Measurements from ENCODE around the gene IFIT2. TPM values are rescaled to one million over a fixed set of nuclear protein-coding genes. Genes with fewer than 3 reads are reported as not detected.

IFIT2 gene
- polyA plus RNA-seq, 1 of the 3 experiments (the other 2 are of a cell fraction), result 0.99 TPM

- POLR2A ChIA-PET, result no interaction called here
Observed at GRCh38 chr10:89273680-89274079, 28.2 kb upstream of the IFIT2 start.

More at GRCh38 chr10:89273680-89274079, 28.2 kb upstream of the IFIT2 start:
- no peak overlapping the region for H3K4me2 ChIP-seq
- H2AFZ ChIP-seq (ENCODE audit: low read depth), result no peak overlapping the region
- no peaks in the 10 kb centered on the region for H3K79me2 ChIP-seq (ENCODE audit: insufficient read depth)
- CTCF ChIA-PET, result interaction anchor here (0.7 to 1.4 kb wide), 2 partner anchors 96 to 115 kb away, joined by 3 to 5 read pairs; no protein-coding TSS in a partner anchor
- H3K4me1 ChIP-seq (ENCODE audit: control insufficient read depth in 1 of 2, insufficient read depth in 2 of 2, low read depth in 1 of 2, low read length in 1 of 2), result peaks cover 10 to 28% of the 10 kb centered on the region in 2 experiments; a peak in 3 of 4 replicates
- H3K27me3 ChIP-seq (ENCODE audit: insufficient read depth), result no peaks in the 10 kb centered on the region
- no peaks in the 10 kb centered on the region for H3K9me3 ChIP-seq
- WGBS (ENCODE audit: low lambda C conversion rate), result 64% methylated on average over 2 of the region's 2 CpGs
- H3K9me2 ChIP-seq, result no peaks in the 10 kb centered on the region
- no peak overlapping the region for H3K4me3 ChIP-seq (ENCODE audit: low read depth in 2 of 2, low read length in 1 of 2)
- no peaks in the 10 kb centered on the region for H3K36me3 ChIP-seq (replicated peaks in 1 of 2; ENCODE audit: control insufficient read depth in 1 of 2, insufficient read depth in 2 of 2, low read length in 1 of 2)
- H3F3A ChIP-seq (replicated peaks; ENCODE audit: insufficient read depth), result peaks cover 9% of the 10 kb centered on the region
- TF ChIP-seq MEF2A (IDR thresholded peaks at IDR 0.05; ENCODE audit: borderline replicate concordance, low read depth) (no peak), MXI1 (IDR thresholded peaks at IDR 0.05; ENCODE audit: low read depth, low read length) (no peak), USF2 (IDR thresholded peaks at IDR 0.05; ENCODE audit: borderline replicate concordance, low read depth, low read length) (no peak), JUND (IDR thresholded peaks at IDR 0.05) (no peak), CTCF (IDR thresholded peaks at IDR 0.05) (no peak), YY1 (IDR thresholded peaks at IDR 0.05; ENCODE audit: low read depth) (no peak), PBX3 (IDR thresholded peaks at IDR 0.05) (no peak), ZBTB33 (IDR thresholded peaks at IDR 0.05; ENCODE audit: borderline replicate concordance, low read depth) (no peak), RFX5 (IDR thresholded peaks at IDR 0.05; ENCODE audit: low read length) (no peak), IRF3 (IDR thresholded peaks at IDR 0.05; ENCODE audit: low read depth, low read length) (no peak), NFIC (IDR thresholded peaks at IDR 0.05; ENCODE audit: borderline replicate concordance) (no peak), ELF1 (IDR thresholded peaks at IDR 0.05) (no peak), TCF12 (IDR thresholded peaks at IDR 0.05) (no peak), RAD21 (IDR thresholded peaks at IDR 0.05; ENCODE audit: low read length) (no peak)
- no peak for DNase-seq
- H3K9ac ChIP-seq, result no peak overlapping the region
- no peaks in the 10 kb centered on the region for H4K20me1 ChIP-seq (ENCODE audit: insufficient read depth)
- peak overlapping the region in 1 of 2 experiments; percentile 69; a peak in 2 of 4 replicates for H3K27ac ChIP-seq (ENCODE audit: low read depth in 2 of 2, low read length in 1 of 2)
